Nephron (organoid): ENCODE measurements around the gene TOR4A.

Experiments used
- H3K27ac Mint-ChIP-seq, 3 experiments: 2 replicates each; pipeline ENCODE4 v1.8.0; 2020; ENCODE audit warnings: mixed read lengths in 3 of 3, mild to moderate bottlenecking in 2 of 3, moderate library complexity in 1 of 3
- H3K27me3 Mint-ChIP-seq: 2 replicates; pipeline ENCODE4 v1.8.0; 2021; ENCODE audit warnings: low read depth, mild to moderate bottlenecking, moderate library complexity, mixed read lengths
- H3K36me3 Mint-ChIP-seq: 2 replicates; pipeline ENCODE4 v1.8.0; 2020; ENCODE audit warnings: low read depth, mixed read lengths
- H3K4me1 Mint-ChIP-seq: 2 replicates; pipeline ENCODE4 v1.8.0; 2020; ENCODE audit warnings: mixed read lengths
- H3K4me3 Mint-ChIP-seq, 3 experiments: 2 replicates each; pipeline ENCODE4 v1.8.0; 2020; ENCODE audit warnings: mild to moderate bottlenecking in 3 of 3, mixed read lengths in 3 of 3, moderate library complexity in 2 of 3
- H3K9me3 Mint-ChIP-seq: 2 replicates; pipeline ENCODE4 v1.8.0; 2020; ENCODE audit warnings: mixed read lengths
- CTCF ChIP-seq, 3 experiments: fragments of 200-600 bp; sonication (generic); IDR thresholded peaks; one replicate each; pipeline ENCODE4 v1.5.0; 2021; ENCODE audit warnings: antibody characterized with exemption in 3 of 3; ENCODE audit not compliant: unreplicated experiment in 3 of 3

The TOR4A gene

GRCh38 chr9:137305060-137305797, 27.7 kb downstream of the TOR4A start:
- Mint-ChIP-seq H3K4me1 (peaks cover 11% of the 10 kb centered on the region), H3K36me3 (no peaks in the 10 kb centered on the region), H3K27me3 (peaks cover 11% of the 10 kb centered on the region), H3K27ac (peak overlapping the region in 2 of 3 experiments; percentile 62 to 82), H3K4me3 (peak overlapping the region; percentile 24 to 54 (median 42)), H3K9me3 (no peaks in the 10 kb centered on the region)
- peak in 1 of 3 experiments; percentile 14 for TF ChIP-seq CTCF (IDR thresholded peaks at IDR 0.05; ENCODE audit: unreplicated experiment in 3 of 3)

GRCh38 chr9:137305798-137306065, 28.2 kb downstream of the TOR4A start:
- Mint-ChIP-seq H3K27me3 (peaks cover 9% of the 10 kb centered on the region), H3K4me3 (peak overlapping the region in 1 of 3 experiments; percentile 54), H3K4me1 (peaks cover 9% of the 10 kb centered on the region), H3K9me3 (no peaks in the 10 kb centered on the region), H3K27ac (peak overlapping the region in 2 of 3 experiments; percentile 62 to 82), H3K36me3 (no peaks in the 10 kb centered on the region)
- no peak for TF ChIP-seq CTCF (IDR thresholded peaks at IDR 0.05; ENCODE audit: unreplicated experiment in 3 of 3)

- H3K4me1 Mint-ChIP-seq = peaks cover 6% of the 10 kb centered on the region
- no peak for TF ChIP-seq CTCF (IDR thresholded peaks at IDR 0.05; ENCODE audit: unreplicated experiment in 3 of 3)
- H3K27ac Mint-ChIP-seq = no peak overlapping the region
- H3K27me3 Mint-ChIP-seq = peaks cover 6% of the 10 kb centered on the region
- no peaks in the 10 kb centered on the region for H3K9me3 Mint-ChIP-seq
- H3K4me3 Mint-ChIP-seq = no peak overlapping the region
- H3K36me3 Mint-ChIP-seq = no peaks in the 10 kb centered on the region
Observed at GRCh38 chr9:137306066-137306849, 28.7 kb downstream of the TOR4A start.

- TF ChIP-seq CTCF (IDR thresholded peaks at IDR 0.05; ENCODE audit: unreplicated experiment in 3 of 3) = no peak
- Mint-ChIP-seq H3K27me3 (peaks cover 6% of the 10 kb centered on the region), H3K27ac (peak overlapping the region in 1 of 3 experiments; percentile 55), H3K4me3 (no peak overlapping the region), H3K9me3 (no peaks in the 10 kb centered on the region), H3K4me1 (peaks cover 6% of the 10 kb centered on the region), H3K36me3 (no peaks in the 10 kb centered on the region)
Observed at GRCh38 chr9:137306850-137307254, 29.3 kb downstream of the TOR4A start.

- no peak for TF ChIP-seq CTCF (IDR thresholded peaks at IDR 0.05; ENCODE audit: unreplicated experiment in 3 of 3)
- Mint-ChIP-seq H3K27me3 (peaks cover 6% of the 10 kb centered on the region), H3K36me3 (no peaks in the 10 kb centered on the region), H3K4me1 (peaks cover 6% of the 10 kb centered on the region), H3K27ac (peak overlapping the region in 1 of 3 experiments; percentile 55), H3K4me3 (peak overlapping the region in 1 of 3 experiments; percentile 40), H3K9me3 (no peaks in the 10 kb centered on the region)
Observed at GRCh38 chr9:137307255-137308056, 29.9 kb downstream of the TOR4A start.
